ENCODE measurements around the gene DNAJC18.

DNA sequence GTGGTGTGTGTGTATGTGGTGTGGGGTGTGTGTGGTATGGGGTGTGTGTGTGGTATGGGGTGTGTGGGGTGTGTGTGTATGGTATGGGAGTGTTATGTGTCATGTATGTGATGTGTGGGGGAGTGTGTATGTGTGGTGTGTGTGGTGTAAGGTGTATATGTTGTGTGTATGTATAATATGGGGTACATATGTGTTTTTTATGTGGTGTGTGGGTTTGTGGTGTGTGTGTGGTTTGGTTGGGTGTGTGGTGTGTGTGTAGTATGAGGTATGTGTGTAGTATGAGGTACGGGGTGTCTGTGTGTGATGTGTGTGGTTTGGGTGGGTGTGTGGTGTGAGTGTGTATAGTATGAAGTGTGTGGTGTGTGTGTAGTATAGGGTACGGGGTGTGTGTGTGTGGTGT, 11.9 kb upstream of the DNAJC18 start:
- no peak for TF ChIP-seq POLR2A (IDR thresholded peaks at IDR 0.05)
- TF ChIP-seq, protein P1, sequence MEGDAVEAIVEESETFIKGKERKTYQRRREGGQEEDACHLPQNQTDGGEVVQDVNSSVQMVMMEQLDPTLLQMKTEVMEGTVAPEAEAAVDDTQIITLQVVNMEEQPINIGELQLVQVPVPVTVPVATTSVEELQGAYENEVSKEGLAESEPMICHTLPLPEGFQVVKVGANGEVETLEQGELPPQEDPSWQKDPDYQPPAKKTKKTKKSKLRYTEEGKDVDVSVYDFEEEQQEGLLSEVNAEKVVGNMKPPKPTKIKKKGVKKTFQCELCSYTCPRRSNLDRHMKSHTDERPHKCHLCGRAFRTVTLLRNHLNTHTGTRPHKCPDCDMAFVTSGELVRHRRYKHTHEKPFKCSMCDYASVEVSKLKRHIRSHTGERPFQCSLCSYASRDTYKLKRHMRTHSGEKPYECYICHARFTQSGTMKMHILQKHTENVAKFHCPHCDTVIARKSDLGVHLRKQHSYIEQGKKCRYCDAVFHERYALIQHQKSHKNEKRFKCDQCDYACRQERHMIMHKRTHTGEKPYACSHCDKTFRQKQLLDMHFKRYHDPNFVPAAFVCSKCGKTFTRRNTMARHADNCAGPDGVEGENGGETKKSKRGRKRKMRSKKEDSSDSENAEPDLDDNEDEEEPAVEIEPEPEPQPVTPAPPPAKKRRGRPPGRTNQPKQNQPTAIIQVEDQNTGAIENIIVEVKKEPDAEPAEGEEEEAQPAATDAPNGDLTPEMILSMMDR (IDR thresholded peaks at IDR 0.05), result no peak
- no peak for TF ChIP-seq POLR2AphosphoS5 (IDR thresholded peaks at IDR 0.05)
